Body of pancreas (tissue), 4 donors: ENCODE data around the gene KIFC3.
"Not testable (repeated sequence)": the region's sequence is repeated elsewhere in the genome, so short reads cannot be mapped to it uniquely, and the experiment has no call there.

ENCODE experiments used
- CTCF ChIP-seq, 7 experiments: fragments of 450-650 bp in 4 of 7; fragments of 200-600 bp in 3 of 7; sonication (generic) in 3 of 7; IDR thresholded peaks; one replicate each; pipeline ENCODE4 v1.5.1; 2016 to 2019; ENCODE audit warnings: antibody characterized with exemption in 7 of 7
- POLR2A ChIP-seq, 3 donors: fragments of 450-650 bp; IDR thresholded peaks; one replicate each; pipeline ENCODE4 v1.6.1; 2016; ENCODE audit warnings: antibody characterized with exemption in 3 of 3, mild to moderate bottlenecking in 2 of 3

- TF ChIP-seq CTCF, POLR2A (IDR thresholded peaks at IDR 0.05): not testable (repeated sequence)
Observed at GRCh38 chr16:57846931-57847330, 44.6 kb upstream of the KIFC3 start.
